ENCODE results near the gene CLDN6. TPM values are rescaled to one million over a fixed set of nuclear protein-coding genes. Genes with fewer than 3 reads are reported as not detected.

Gene CLDN6
- total RNA-seq, 6 experiments from 2014 or later = 2.9 TPM; not detected in 5

- DNase-seq = no peak
- H3K4me3 ChIP-seq = peak overlapping the region in 2 of 3 donors; percentile 59 to 67
Observed at GRCh38 chr16:3022684-3023414, 4.9 kb upstream of the CLDN6 start.

GRCh38 chr16:3022208-3022683, 4.3 kb upstream of the CLDN6 start:
- H3K4me3 ChIP-seq = peak overlapping the region in 1 of 3 donors; percentile 84
- H3K27ac ChIP-seq = peak overlapping the region; percentile 84 to 95 (median 91)
- no peaks in the 10 kb centered on the region for H3K27me3 ChIP-seq
- peaks cover 0 to 28% (median 14%) of the 10 kb centered on the region in 4 donors for H3K4me1 ChIP-seq
- 60% methylated on average over 4 of the region's 8 CpGs for WGBS (ENCODE audit: insufficient coverage, low coverage, low lambda C conversion rate, missing lambda C conversion rate)
- DNase-seq (peak in 1 of 3 donors; percentile 85), ATAC-seq (peak in 1 of 4 donors; percentile 31)
- no peaks in the 10 kb centered on the region for H3K9me3 ChIP-seq
- no peak for TF ChIP-seq POLR2A (IDR thresholded peaks at IDR 0.05)
- TF ChIP-seq, protein P1, sequence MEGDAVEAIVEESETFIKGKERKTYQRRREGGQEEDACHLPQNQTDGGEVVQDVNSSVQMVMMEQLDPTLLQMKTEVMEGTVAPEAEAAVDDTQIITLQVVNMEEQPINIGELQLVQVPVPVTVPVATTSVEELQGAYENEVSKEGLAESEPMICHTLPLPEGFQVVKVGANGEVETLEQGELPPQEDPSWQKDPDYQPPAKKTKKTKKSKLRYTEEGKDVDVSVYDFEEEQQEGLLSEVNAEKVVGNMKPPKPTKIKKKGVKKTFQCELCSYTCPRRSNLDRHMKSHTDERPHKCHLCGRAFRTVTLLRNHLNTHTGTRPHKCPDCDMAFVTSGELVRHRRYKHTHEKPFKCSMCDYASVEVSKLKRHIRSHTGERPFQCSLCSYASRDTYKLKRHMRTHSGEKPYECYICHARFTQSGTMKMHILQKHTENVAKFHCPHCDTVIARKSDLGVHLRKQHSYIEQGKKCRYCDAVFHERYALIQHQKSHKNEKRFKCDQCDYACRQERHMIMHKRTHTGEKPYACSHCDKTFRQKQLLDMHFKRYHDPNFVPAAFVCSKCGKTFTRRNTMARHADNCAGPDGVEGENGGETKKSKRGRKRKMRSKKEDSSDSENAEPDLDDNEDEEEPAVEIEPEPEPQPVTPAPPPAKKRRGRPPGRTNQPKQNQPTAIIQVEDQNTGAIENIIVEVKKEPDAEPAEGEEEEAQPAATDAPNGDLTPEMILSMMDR (IDR thresholded peaks at IDR 0.05) = no peak
- peaks cover 0 to 6% (median 0%) of the 10 kb centered on the region in 4 donors for H3K36me3 ChIP-seq
- intact Hi-C loops (cut with DNase I) = no loop called here

More at GRCh38 chr16:3022684-3023414, 4.9 kb upstream of the CLDN6 start:
- Histone ChIP-seq H3K4me1 (peaks cover 0 to 30% (median 14%) of the 10 kb centered on the region in 4 donors), H3K27me3 (no peaks in the 10 kb centered on the region), H3K9me3 (no peaks in the 10 kb centered on the region), H3K27ac (peak overlapping the region; percentile 84 to 95 (median 91)), H3K36me3 (peaks cover 0 to 6% (median 0%) of the 10 kb centered on the region in 4 donors)
- 49% methylated on average over 7 of the region's 8 CpGs for WGBS (ENCODE audit: insufficient coverage, low coverage, low lambda C conversion rate, missing lambda C conversion rate)
- peak in 1 of 4 donors; percentile 0 for ATAC-seq
- no peak for TF ChIP-seq POLR2A (IDR thresholded peaks at IDR 0.05)
- TF ChIP-seq, protein P1 (IDR thresholded peaks at IDR 0.05) = peak in 1 of 4 donors; percentile 2
- intact Hi-C loops (cut with DNase I) = no loop called here

DNA sequence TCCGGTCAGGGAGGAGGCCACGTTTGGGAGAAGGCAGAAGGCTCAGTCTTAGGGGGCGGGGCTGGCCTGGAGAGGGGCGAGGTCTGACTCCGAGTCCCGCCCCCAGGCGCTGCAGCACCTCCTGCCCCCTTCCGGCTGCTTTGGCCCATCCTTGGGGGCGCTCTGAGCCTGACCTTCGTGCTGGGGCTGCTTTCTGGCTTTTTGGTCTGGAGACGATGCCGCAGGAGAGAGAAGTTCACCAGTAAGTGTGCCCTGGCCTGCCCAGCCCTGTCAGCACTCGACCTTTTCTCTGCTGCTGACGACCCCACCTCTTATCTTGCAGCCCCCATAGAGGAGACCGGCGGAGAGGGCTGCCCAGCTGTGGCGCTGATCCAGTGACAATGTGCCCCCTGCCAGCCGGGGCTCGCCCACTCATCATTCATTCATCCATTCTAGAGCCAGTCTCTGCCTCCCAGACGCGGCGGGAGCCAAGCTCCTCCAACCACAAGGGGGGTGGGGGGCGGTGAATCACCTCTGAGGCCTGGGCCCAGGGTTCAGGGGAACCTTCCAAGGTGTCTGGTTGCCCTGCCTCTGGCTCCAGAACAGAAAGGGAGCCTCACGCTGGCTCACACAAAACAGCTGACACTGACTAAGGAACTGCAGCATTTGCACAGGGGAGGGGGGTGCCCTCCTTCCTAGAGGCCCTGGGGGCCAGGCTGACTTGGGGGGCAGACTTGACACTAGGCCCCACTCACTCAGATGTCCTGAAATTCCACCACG, 3.6 kb upstream of the CLDN6 start:
- 9% methylated on average over 11 of the region's 25 CpGs for WGBS (ENCODE audit: insufficient coverage, low coverage, low lambda C conversion rate, missing lambda C conversion rate)
- Histone ChIP-seq H3K27me3 (no peaks in the 10 kb centered on the region), H3K4me3 (peak overlapping the region; percentile 64 to 84 (median 74)), H3K27ac (peak overlapping the region; percentile 84 to 95 (median 91)), H3K4me1 (peaks cover 0 to 28% (median 14%) of the 10 kb centered on the region in 4 donors), H3K9me3 (no peaks in the 10 kb centered on the region), H3K36me3 (peaks cover 0 to 6% (median 0%) of the 10 kb centered on the region in 4 donors)
- no peak for TF ChIP-seq POLR2A (IDR thresholded peaks at IDR 0.05)
- TF ChIP-seq, protein P1 (IDR thresholded peaks at IDR 0.05) = peak in 3 of 4 donors; percentile 32 to 37 (median 37)
- DNase-seq (peak; percentile 80 to 88 (median 83)), ATAC-seq (peak; percentile 41 to 52 (median 46))
- intact Hi-C loops (cut with DNase I) = no loop called here

DNA sequence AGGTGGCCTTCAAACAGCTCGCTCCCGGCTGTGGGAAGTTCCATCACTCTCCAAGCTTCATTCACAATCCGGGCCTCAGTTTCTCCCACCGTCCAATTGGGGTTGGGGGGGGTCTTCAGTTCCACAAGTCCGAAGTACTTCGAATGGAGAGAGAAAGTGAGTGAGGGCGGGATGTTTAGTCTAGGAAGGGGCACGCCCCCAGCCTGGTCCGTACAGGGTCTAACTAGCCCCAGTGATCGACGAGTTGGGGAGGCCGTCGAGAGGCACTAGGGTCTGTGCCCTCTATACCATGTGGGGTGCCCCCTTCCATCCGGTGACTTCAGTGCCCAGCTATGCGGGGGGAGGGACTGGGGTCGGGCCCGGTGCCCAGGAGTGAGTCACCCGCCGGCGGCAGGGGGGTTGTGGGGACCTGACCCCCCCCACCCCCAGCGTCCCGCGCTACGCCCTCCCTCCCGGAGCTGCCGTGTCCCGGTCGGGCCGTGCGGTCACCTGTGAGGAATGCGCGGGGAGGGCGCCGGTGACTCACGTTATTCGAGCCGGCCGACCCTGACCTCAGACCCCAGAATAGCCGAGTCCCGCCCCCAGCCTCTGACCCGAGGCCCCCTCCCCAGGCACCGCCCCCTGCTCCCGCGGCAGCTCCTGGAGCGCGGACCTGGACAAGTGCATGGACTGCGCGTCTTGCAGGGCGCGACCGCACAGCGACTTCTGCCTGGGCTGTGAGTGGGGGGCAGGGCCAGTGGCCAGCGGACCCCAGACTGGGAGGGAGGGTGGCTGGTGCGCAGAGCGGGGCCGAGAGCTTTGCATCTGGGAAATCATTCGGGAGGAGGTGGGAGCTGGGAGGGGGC, 2.8 kb upstream of the CLDN6 start:
- Histone ChIP-seq H3K9me3 (no peaks in the 10 kb centered on the region), H3K4me1 (peaks cover 0 to 28% (median 14%) of the 10 kb centered on the region in 4 donors), H3K4me3 (peak overlapping the region; percentile 64 to 84 (median 74)), H3K27ac (peak overlapping the region; percentile 84 to 95 (median 91)), H3K27me3 (no peaks in the 10 kb centered on the region), H3K36me3 (peaks cover 0 to 1% (median 0%) of the 10 kb centered on the region in 4 donors)
- DNase-seq (peak in 2 of 3 donors; percentile 74 to 91), ATAC-seq (peak; percentile 29 to 50 (median 36))
- intact Hi-C loops (cut with DNase I) = no loop called here
- TF ChIP-seq, protein P1 (IDR thresholded peaks at IDR 0.05) = no peak
- peak; percentile 63 for TF ChIP-seq POLR2A (IDR thresholded peaks at IDR 0.05)
- under 1% methylated on average over 32 of the region's 57 CpGs for WGBS (ENCODE audit: insufficient coverage, low coverage, low lambda C conversion rate, missing lambda C conversion rate)

Data from right lobe of liver (tissue), 6 donors.